ENCODE measurements around the gene LGMN.

The LGMN gene

GRCh38 chr14:92748259-92749016 is at the start of gene LGMN:
TSS of gene LGMN (minus strand) at chr14:92748627. CDS start at chr14:92732786, 15,841 bp downstream.
- TF ChIP-seq RAD21 (IDR thresholded peaks at IDR 0.05; ENCODE audit: low read depth) (no peak), ZBTB7A (IDR thresholded peaks at IDR 0.05; ENCODE audit: low read depth) (peak; percentile 94), EP300 (IDR thresholded peaks at IDR 0.05; ENCODE audit: borderline replicate concordance) (no peak; the same call in 1 of the 2 replicates), FOXM1 (IDR thresholded peaks at IDR 0.05; ENCODE audit: borderline replicate concordance, low read depth) (no peak), NFIC (IDR thresholded peaks at IDR 0.05) (no peak), TAF1 (IDR thresholded peaks at IDR 0.05; ENCODE audit: low read depth) (peak; percentile 74), EGR1 (IDR thresholded peaks at IDR 0.05) (peak; percentile 89), TEAD4 (IDR thresholded peaks at IDR 0.05) (no peak), MAX (IDR thresholded peaks at IDR 0.05) (peak; percentile 80), YY1 (IDR thresholded peaks at IDR 0.05; ENCODE audit: low read depth) (peak; percentile 68), CEBPB (IDR thresholded peaks at IDR 0.05) (no peak), USF1 (IDR thresholded peaks at IDR 0.05) (no peak), CREB1 (IDR thresholded peaks at IDR 0.05; ENCODE audit: low read depth) (0 out of 2 replicates have a peak, but pooled peaks have one; percentile 19), TCF12 (IDR thresholded peaks at IDR 0.05; ENCODE audit: low read depth) (no peak; the same call in 1 of the 2 replicates), REST (IDR thresholded peaks at IDR 0.05; ENCODE audit: low read depth) (no peak)

- no peak for TF ChIP-seq ZBTB7A (IDR thresholded peaks at IDR 0.05; ENCODE audit: low read depth)
- TF ChIP-seq CEBPB (IDR thresholded peaks at IDR 0.05), result no peak
- TF ChIP-seq TAF1 (IDR thresholded peaks at IDR 0.05; ENCODE audit: low read depth), result no peak
- TF ChIP-seq EGR1 (IDR thresholded peaks at IDR 0.05), result no peak
- TF ChIP-seq USF1 (IDR thresholded peaks at IDR 0.05), result no peak
- no peak for TF ChIP-seq TCF12 (IDR thresholded peaks at IDR 0.05; ENCODE audit: low read depth)
Observed at GRCh38 chr14:92794961-92795360, 46.5 kb upstream of the LGMN start.

- TF ChIP-seq YY1 (IDR thresholded peaks at IDR 0.05; ENCODE audit: low read depth) (no peak), TCF12 (IDR thresholded peaks at IDR 0.05; ENCODE audit: low read depth) (no peak), MAX (IDR thresholded peaks at IDR 0.05) (no peak), TAF1 (IDR thresholded peaks at IDR 0.05; ENCODE audit: low read depth) (0 out of 2 replicates have a peak, but pooled peaks have one; percentile 38), TEAD4 (IDR thresholded peaks at IDR 0.05) (no peak)
Observed at GRCh38 chr14:92794547-92794941, 46.1 kb upstream of the LGMN start.

- TF ChIP-seq YY1 (IDR thresholded peaks at IDR 0.05; ENCODE audit: low read depth) (no peak), TEAD4 (IDR thresholded peaks at IDR 0.05) (no peak), USF1 (IDR thresholded peaks at IDR 0.05) (peak; percentile 94), TCF12 (IDR thresholded peaks at IDR 0.05; ENCODE audit: low read depth) (peak; percentile 16; the same call in 1 of the 2 replicates), EP300 (IDR thresholded peaks at IDR 0.05; ENCODE audit: borderline replicate concordance) (no peak), MAX (IDR thresholded peaks at IDR 0.05) (peak; percentile 99), NFIC (IDR thresholded peaks at IDR 0.05) (no peak), TAF1 (IDR thresholded peaks at IDR 0.05; ENCODE audit: low read depth) (peak; percentile 68; the same call in 1 of the 2 replicates), FOXM1 (IDR thresholded peaks at IDR 0.05; ENCODE audit: borderline replicate concordance, low read depth) (no peak), EGR1 (IDR thresholded peaks at IDR 0.05) (no peak), RAD21 (IDR thresholded peaks at IDR 0.05; ENCODE audit: low read depth) (no peak), CEBPB (IDR thresholded peaks at IDR 0.05) (peak; percentile 72), CREB1 (IDR thresholded peaks at IDR 0.05; ENCODE audit: low read depth) (peak; percentile 63; the same call in 1 of the 2 replicates), REST (IDR thresholded peaks at IDR 0.05; ENCODE audit: low read depth) (no peak), ZBTB7A (IDR thresholded peaks at IDR 0.05; ENCODE audit: low read depth) (peak; percentile 59; the same call in 1 of the 2 replicates)
Observed at GRCh38 chr14:92793709-92794546, 45.5 kb upstream of the LGMN start, which contains the start of gene GOLGA5. TSS of gene GOLGA5 (plus strand) at chr14:92794305. CDS start at chr14:92797438, 3,133 bp downstream.

Data from Ishikawa (cell line).